Activated CD8-positive, alpha-beta T cell treated with anti-CD3 and anti-CD28 coated beads, Interleukin-2, amount 10 ng/mL, durations not matched to agents 7 days and 5 days (primary cell): Measurements from ENCODE around the gene TBCD. TPM values are rescaled to one million over a fixed set of nuclear protein-coding genes. Genes with fewer than 3 reads are reported as not detected.

ENCODE experiments used
- ATAC-seq: fragments of 150-1000 bp; cut with Tn5 transposase; one replicate; pipeline ENCODE4 v1.10.0; 2021; ENCODE audit warnings: moderate library complexity
- CTCF ChIA-PET: fragments of 350-600 bp; sonication (Branson Sonifier 250); formaldehyde crosslinking; loops from one replicate; lab custom pipeline; 2021; ENCODE audit warnings: antibody characterized with exemption; lab: Charles Lee
- POLR2A ChIA-PET: fragments of 350-600 bp; sonication (Branson Sonifier 250); formaldehyde crosslinking; loops from one replicate; lab custom pipeline; 2021; ENCODE audit warnings: antibody characterized with exemption; lab: Charles Lee
- DNase-seq: peaks from one replicate; pipeline ENCODE4 v3.0.0-alpha.2; 2020
- H3K27ac Mint-ChIP-seq: one replicate; pipeline ENCODE4 v1.8.0; 2021; ENCODE audit warnings: mild to moderate bottlenecking, mixed read lengths
- H3K27me3 Mint-ChIP-seq: one replicate; pipeline ENCODE4 v1.8.0; 2021; ENCODE audit warnings: low read depth, mixed read lengths
- H3K36me3 Mint-ChIP-seq: one replicate; pipeline ENCODE4 v1.8.0; 2021; ENCODE audit warnings: low read depth, mixed read lengths
- H3K4me1 Mint-ChIP-seq: one replicate; pipeline ENCODE4 v1.8.0; 2021; ENCODE audit warnings: low read depth, mixed read lengths
- H3K4me3 Mint-ChIP-seq: one replicate; pipeline ENCODE4 v1.8.0; 2021; ENCODE audit warnings: mild to moderate bottlenecking, mixed read lengths
- H3K9me3 Mint-ChIP-seq: one replicate; pipeline ENCODE4 v1.8.0; 2022; ENCODE audit warnings: mixed read lengths; ENCODE audit not compliant: insufficient read depth
- total RNA-seq, 2 experiments: library from RNA; stranded (reverse); gene quantifications; one replicate each; pipeline ENCODE4 v1.2.3, GENCODE V29; 2021

The TBCD gene
- total RNA-seq, 2 experiments from 2014 or later: 112 to 122 TPM

- H3K36me3 Mint-ChIP-seq: peaks cover 4% of the 10 kb centered on the region
- no peaks in the 10 kb centered on the region for H3K9me3 Mint-ChIP-seq
- DNase-seq (no peak), ATAC-seq (no peak)
- H3K27ac Mint-ChIP-seq: no peak overlapping the region
- ChIA-PET POLR2A (interaction anchor here (0.6 kb wide), 1 partner anchor 14 kb away, joined by 3 read pairs; no protein-coding TSS in a partner anchor), CTCF (interaction anchor here (0.7 to 1.2 kb wide), 5 partner anchors 9 to 77 kb away, joined by 3 to 4 read pairs (median 3); no protein-coding TSS in a partner anchor)
- H3K4me3 Mint-ChIP-seq: no peak overlapping the region
- H3K27me3 Mint-ChIP-seq: no peaks in the 10 kb centered on the region
- H3K4me1 Mint-ChIP-seq: peaks cover 8% of the 10 kb centered on the region
Measured at GRCh38 chr17:82843904-82844680, 92.2 kb downstream of the TBCD start.

GRCh38 chr17:82844796-82845162, 92.9 kb downstream of the TBCD start:
- no peaks in the 10 kb centered on the region for H3K9me3 Mint-ChIP-seq
- H3K27ac Mint-ChIP-seq: no peak overlapping the region
- ChIA-PET CTCF (interaction anchor here (1.1 to 1.2 kb wide), 2 partner anchors 10 to 31 kb away, joined by 4 read pairs; no protein-coding TSS in a partner anchor), POLR2A (interaction anchor here (0.6 kb wide), 1 partner anchor 13 kb away, joined by 3 read pairs; no protein-coding TSS in a partner anchor)
- peaks cover 8% of the 10 kb centered on the region for H3K36me3 Mint-ChIP-seq
- ATAC-seq (no peak), DNase-seq (no peak)
- H3K4me3 Mint-ChIP-seq: no peak overlapping the region
- H3K4me1 Mint-ChIP-seq: peaks cover 13% of the 10 kb centered on the region
- H3K27me3 Mint-ChIP-seq: no peaks in the 10 kb centered on the region

- ChIA-PET CTCF (no interaction called here), POLR2A (interaction anchor here (0.6 kb wide), 1 partner anchor 12 kb away, joined by 3 read pairs; no protein-coding TSS in a partner anchor)
- ATAC-seq (no peak), DNase-seq (no peak)
- Mint-ChIP-seq H3K27me3 (no peaks in the 10 kb centered on the region), H3K4me1 (peaks cover 13% of the 10 kb centered on the region), H3K9me3 (no peaks in the 10 kb centered on the region), H3K27ac (no peak overlapping the region), H3K36me3 (peaks cover 8% of the 10 kb centered on the region), H3K4me3 (no peak overlapping the region)
Measured at GRCh38 chr17:82845163-82845807, 93.4 kb downstream of the TBCD start.

GRCh38 chr17:82846061-82846691, 94.3 kb downstream of the TBCD start:
- H3K27me3 Mint-ChIP-seq: no peaks in the 10 kb centered on the region
- H3K4me3 Mint-ChIP-seq: no peak overlapping the region
- POLR2A ChIA-PET: no interaction called here
- H3K36me3 Mint-ChIP-seq: peaks cover 11% of the 10 kb centered on the region
- no peak for ATAC-seq
- H3K4me1 Mint-ChIP-seq: peaks cover 13% of the 10 kb centered on the region
- DNase-seq: no peak
- H3K9me3 Mint-ChIP-seq: no peaks in the 10 kb centered on the region
- H3K27ac Mint-ChIP-seq: no peak overlapping the region
- CTCF ChIA-PET: no interaction called here

- H3K27ac Mint-ChIP-seq: peak overlapping the region; percentile 74
- POLR2A ChIA-PET: interaction anchor here (1.2 kb wide), 1 partner anchor 16 kb away, joined by 3 read pairs; no protein-coding TSS in a partner anchor
- H3K36me3 Mint-ChIP-seq: peaks cover 11% of the 10 kb centered on the region
Measured at GRCh38 chr17:82848022-82848592, 96.2 kb downstream of the TBCD start.

GRCh38 chr17:82849076-82849945, 97.4 kb downstream of the TBCD start:
- ATAC-seq (no peak), DNase-seq (no peak)
- CTCF ChIA-PET: no interaction called here
- peaks cover 11% of the 10 kb centered on the region for H3K36me3 Mint-ChIP-seq
- peaks cover 13% of the 10 kb centered on the region for H3K4me1 Mint-ChIP-seq
- peak overlapping the region; percentile 46 for H3K27ac Mint-ChIP-seq
- no peaks in the 10 kb centered on the region for H3K9me3 Mint-ChIP-seq
- no peaks in the 10 kb centered on the region for H3K27me3 Mint-ChIP-seq
- H3K4me3 Mint-ChIP-seq: no peak overlapping the region
- POLR2A ChIA-PET: interaction anchor here (0.6 to 0.7 kb wide), 2 partner anchors 15 to 190 kb away, joined by 3 read pairs; no protein-coding TSS in a partner anchor

More at GRCh38 chr17:82848022-82848592, 96.2 kb downstream of the TBCD start:
- peak; percentile 87 for ATAC-seq
- Mint-ChIP-seq H3K9me3 (no peaks in the 10 kb centered on the region), H3K4me1 (peaks cover 13% of the 10 kb centered on the region), H3K4me3 (peak overlapping the region; percentile 36), H3K27me3 (no peaks in the 10 kb centered on the region)
- DNase-seq: peak; percentile 65
- CTCF ChIA-PET: interaction anchor here (0.9 kb wide), 1 partner anchor 16 kb away, joined by 5 read pairs; no protein-coding TSS in a partner anchor

- DNase-seq: no peak
- peaks cover 13% of the 10 kb centered on the region for H3K4me1 Mint-ChIP-seq
- no peak for ATAC-seq
- ChIA-PET POLR2A (no interaction called here), CTCF (no interaction called here)
- peaks cover 14% of the 10 kb centered on the region for H3K36me3 Mint-ChIP-seq
- no peak overlapping the region for H3K4me3 Mint-ChIP-seq
- H3K9me3 Mint-ChIP-seq: no peaks in the 10 kb centered on the region
- H3K27ac Mint-ChIP-seq: no peak overlapping the region
- no peaks in the 10 kb centered on the region for H3K27me3 Mint-ChIP-seq
Measured at GRCh38 chr17:82851381-82851780, 99.5 kb downstream of the TBCD start.

- Mint-ChIP-seq H3K27me3 (no peaks in the 10 kb centered on the region), H3K36me3 (peaks cover 17% of the 10 kb centered on the region), H3K4me1 (peaks cover 20% of the 10 kb centered on the region), H3K9me3 (no peaks in the 10 kb centered on the region), H3K4me3 (no peak overlapping the region), H3K27ac (peak overlapping the region; percentile 26)
- no peak for ATAC-seq
- POLR2A ChIA-PET: interaction anchor here (1.7 kb wide), 1 partner anchor 10 kb away, joined by 7 read pairs; no protein-coding TSS in a partner anchor
- DNase-seq: no peak
- CTCF ChIA-PET: interaction anchor here (1.0 to 1.8 kb wide), 2 partner anchors 10 to 72 kb away, joined by 3 to 4 read pairs; no protein-coding TSS in a partner anchor
Measured at GRCh38 chr17:82854226-82854625, 102.4 kb downstream of the TBCD start.

GRCh38 chr17:82856361-82856760, 104.5 kb downstream of the TBCD start:
- Mint-ChIP-seq H3K27me3 (no peaks in the 10 kb centered on the region), H3K27ac (no peak overlapping the region), H3K9me3 (no peaks in the 10 kb centered on the region), H3K36me3 (peaks cover 18% of the 10 kb centered on the region), H3K4me3 (no peak overlapping the region), H3K4me1 (peaks cover 37% of the 10 kb centered on the region)
- ChIA-PET CTCF (no interaction called here), POLR2A (no interaction called here)
- no peak for ATAC-seq
- no peak for DNase-seq

GRCh38 chr17:82858376-82859126, 106.7 kb downstream of the TBCD start:
- Mint-ChIP-seq H3K4me1 (peaks cover 56% of the 10 kb centered on the region), H3K36me3 (peaks cover 27% of the 10 kb centered on the region), H3K27ac (peak overlapping the region; percentile 94), H3K4me3 (peak overlapping the region; percentile 10), H3K9me3 (no peaks in the 10 kb centered on the region), H3K27me3 (no peaks in the 10 kb centered on the region)
- DNase-seq: no peak
- CTCF ChIA-PET: interaction anchor here (1.0 to 1.4 kb wide), 2 partner anchors 27 to 77 kb away, joined by 4 to 5 read pairs; no protein-coding TSS in a partner anchor
- no peak for ATAC-seq
- POLR2A ChIA-PET: interaction anchor here (1.0 to 2.1 kb wide), 2 partner anchors 26 to 56 kb away, joined by 3 to 16 read pairs; no protein-coding TSS in a partner anchor
